Panc1 (cell line): ENCODE measurements around the gene PGBD5. TPM values are rescaled to one million over a fixed set of nuclear protein-coding genes. Genes with fewer than 3 reads are reported as not detected.

ENCODE experiments used
- ATAC-seq: fragments of 200-7000 bp; cut with Tn5 transposase; 2 replicates; pipeline ENCODE4 v1.9.1; 2020; ENCODE audit warnings: mild to moderate bottlenecking, moderate library complexity
- BruUV-seq: library from RNA; stranded (reverse); fragments of 400-500 nt; replicated peaks from 2 replicates; lab custom pipeline; 2021; lab: Mats Ljungman, UMichigan
- CTCF ChIA-PET: fragments of 300-600 bp; sonication (Branson Sonifier 250); formaldehyde crosslinking; loops from one replicate; lab custom pipeline; 2022; ENCODE audit warnings: antibody characterized with exemption; lab: Charles Lee
- POLR2A ChIA-PET: fragments of 300-600 bp; sonication (Branson Sonifier 250); formaldehyde crosslinking; loops from one replicate; lab custom pipeline; 2022; ENCODE audit warnings: antibody characterized with exemption; lab: Charles Lee
- DNase-seq: peaks from one replicate; pipeline ENCODE4 v3.0.0-alpha.2; 2010; ENCODE audit warnings: low read depth, low spot score
- H3K27ac ChIP-seq: 2 replicates; pipeline ENCODE4 v1.5.1; 2011; ENCODE audit warnings: mild to moderate bottlenecking, low read length, inconsistent platforms
- H3K27me3 ChIP-seq: fragments of 200-500 bp; sonication (Bioruptor generic); 2 replicates; pipeline ENCODE4 v1.6.0; 2014; ENCODE audit warnings: low read length, inconsistent platforms; ENCODE audit not compliant: control insufficient read depth, insufficient read depth
- H3K36me3 ChIP-seq: fragments of 200-500 bp; sonication (Bioruptor generic); 2 replicates; pipeline ENCODE4 v1.5.1; 2014; ENCODE audit warnings: inconsistent platforms, mild to moderate bottlenecking, low read length, moderate library complexity; ENCODE audit not compliant: control insufficient read depth, insufficient read depth
- H3K4me1 ChIP-seq: 2 replicates; pipeline ENCODE4 v1.5.1; 2011; ENCODE audit warnings: inconsistent platforms, mild to moderate bottlenecking, low read length, moderate library complexity; ENCODE audit not compliant: control insufficient read depth, insufficient read depth
- H3K4me3 ChIP-seq, 2 experiments: 2 replicates each; pipeline ENCODE4 v1.5.1; 2011 to 2012; ENCODE audit warnings: low read depth in 2 of 2, low read length in 2 of 2, mild to moderate bottlenecking in 2 of 2, inconsistent platforms in 1 of 2, moderate library complexity in 1 of 2
- H3K9me3 ChIP-seq: fragments of 200-500 bp; sonication (Bioruptor generic); 2 replicates; pipeline ENCODE4 v1.5.1; 2014; ENCODE audit warnings: low read depth, mild to moderate bottlenecking, inconsistent platforms, low read length, moderate library complexity; ENCODE audit not compliant: control insufficient read depth, insufficient read depth
- POLR2AphosphoS5 ChIP-seq: IDR thresholded peaks from 2 replicates; pipeline ENCODE4 v1.6.1; 2012; ENCODE audit warnings: mild to moderate bottlenecking, low read depth, low read length, moderate library complexity
- SIN3A ChIP-seq: IDR thresholded peaks from 2 replicates; pipeline ENCODE4 v1.6.1; 2012; ENCODE audit warnings: low read depth, mild to moderate bottlenecking, low read length, moderate library complexity, borderline replicate concordance; ENCODE audit not compliant: insufficient read depth
- TCF7L2 ChIP-seq: IDR thresholded peaks from 2 replicates; pipeline ENCODE4 v1.6.1; 2011; ENCODE audit warnings: mild to moderate bottlenecking, low read depth, low read length, inconsistent platforms
- in situ Hi-C: cut with HindIII; loops from 2 replicates; pipeline ENCODE4 v1.10.0; 2016; ENCODE audit warnings: low sequenced_read_pairs, low pct_unique_long_range_greater_than_20kb
- intact Hi-C: fragments of 100-400 bp; cut with micrococcal nuclease; formaldehyde crosslinking; loops from one replicate; pipeline ENCODE4 v1.10.0; 2022; ENCODE audit not compliant: unreplicated experiment
- total RNA-seq: library from RNA; stranded (reverse); gene quantifications from one replicate; pipeline ENCODE4 v1.2.1, GENCODE V29; 2021; ENCODE audit not compliant: unreplicated experiment
- TF ChIP-seq, protein P1 (sequence below): fragments of 450-650 bp; IDR thresholded peaks from 2 replicates; pipeline ENCODE4 v1.5.1; 2017; ENCODE audit warnings: mild to moderate bottlenecking
- TF ChIP-seq, protein P2 (sequence below), 2 experiments: IDR thresholded peaks; 2 replicates each; pipeline ENCODE4 v1.6.1; 2011 to 2012; ENCODE audit warnings: low read depth in 2 of 2, control low read depth in 1 of 2, low read length in 1 of 2, mild to moderate bottlenecking in 1 of 2, moderate library complexity in 1 of 2; ENCODE audit not compliant: insufficient read depth in 1 of 2

The PGBD5 gene
- total RNA-seq, 1 experiment from 2014 or later = 0.05 TPM

DNA sequence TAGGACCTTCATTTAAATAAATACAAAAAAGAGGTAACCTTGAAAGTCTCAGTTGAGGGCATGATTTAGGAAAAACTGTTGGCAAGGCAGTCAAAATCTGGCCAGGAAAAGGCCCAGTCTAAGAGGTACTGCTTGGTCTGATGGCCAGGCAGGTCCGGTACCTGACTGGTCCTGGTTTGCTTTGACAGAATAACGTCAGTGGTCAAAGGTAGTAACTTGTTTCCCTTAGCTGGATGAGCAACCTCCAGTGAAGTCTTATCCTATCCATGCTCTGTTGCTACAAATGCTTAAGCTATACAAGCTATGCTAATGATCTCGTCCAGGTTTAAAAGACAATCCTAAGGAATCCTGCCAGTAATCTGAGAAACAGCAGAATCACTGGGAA lies 85.0 kb downstream of the PGBD5 start:
- ATAC-seq (no peak), DNase-seq (no peak)
- Histone ChIP-seq H3K27ac (no peak overlapping the region), H3K27me3 (peaks cover 7% of the 10 kb centered on the region), H3K9me3 (no peaks in the 10 kb centered on the region), H3K4me1 (no peaks in the 10 kb centered on the region), H3K36me3 (no peaks in the 10 kb centered on the region), H3K4me3 (no peak overlapping the region)
- TF ChIP-seq TCF7L2 = no peak
- TF ChIP-seq, protein P1, sequence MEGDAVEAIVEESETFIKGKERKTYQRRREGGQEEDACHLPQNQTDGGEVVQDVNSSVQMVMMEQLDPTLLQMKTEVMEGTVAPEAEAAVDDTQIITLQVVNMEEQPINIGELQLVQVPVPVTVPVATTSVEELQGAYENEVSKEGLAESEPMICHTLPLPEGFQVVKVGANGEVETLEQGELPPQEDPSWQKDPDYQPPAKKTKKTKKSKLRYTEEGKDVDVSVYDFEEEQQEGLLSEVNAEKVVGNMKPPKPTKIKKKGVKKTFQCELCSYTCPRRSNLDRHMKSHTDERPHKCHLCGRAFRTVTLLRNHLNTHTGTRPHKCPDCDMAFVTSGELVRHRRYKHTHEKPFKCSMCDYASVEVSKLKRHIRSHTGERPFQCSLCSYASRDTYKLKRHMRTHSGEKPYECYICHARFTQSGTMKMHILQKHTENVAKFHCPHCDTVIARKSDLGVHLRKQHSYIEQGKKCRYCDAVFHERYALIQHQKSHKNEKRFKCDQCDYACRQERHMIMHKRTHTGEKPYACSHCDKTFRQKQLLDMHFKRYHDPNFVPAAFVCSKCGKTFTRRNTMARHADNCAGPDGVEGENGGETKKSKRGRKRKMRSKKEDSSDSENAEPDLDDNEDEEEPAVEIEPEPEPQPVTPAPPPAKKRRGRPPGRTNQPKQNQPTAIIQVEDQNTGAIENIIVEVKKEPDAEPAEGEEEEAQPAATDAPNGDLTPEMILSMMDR = no peak
- TF ChIP-seq, protein P2, sequence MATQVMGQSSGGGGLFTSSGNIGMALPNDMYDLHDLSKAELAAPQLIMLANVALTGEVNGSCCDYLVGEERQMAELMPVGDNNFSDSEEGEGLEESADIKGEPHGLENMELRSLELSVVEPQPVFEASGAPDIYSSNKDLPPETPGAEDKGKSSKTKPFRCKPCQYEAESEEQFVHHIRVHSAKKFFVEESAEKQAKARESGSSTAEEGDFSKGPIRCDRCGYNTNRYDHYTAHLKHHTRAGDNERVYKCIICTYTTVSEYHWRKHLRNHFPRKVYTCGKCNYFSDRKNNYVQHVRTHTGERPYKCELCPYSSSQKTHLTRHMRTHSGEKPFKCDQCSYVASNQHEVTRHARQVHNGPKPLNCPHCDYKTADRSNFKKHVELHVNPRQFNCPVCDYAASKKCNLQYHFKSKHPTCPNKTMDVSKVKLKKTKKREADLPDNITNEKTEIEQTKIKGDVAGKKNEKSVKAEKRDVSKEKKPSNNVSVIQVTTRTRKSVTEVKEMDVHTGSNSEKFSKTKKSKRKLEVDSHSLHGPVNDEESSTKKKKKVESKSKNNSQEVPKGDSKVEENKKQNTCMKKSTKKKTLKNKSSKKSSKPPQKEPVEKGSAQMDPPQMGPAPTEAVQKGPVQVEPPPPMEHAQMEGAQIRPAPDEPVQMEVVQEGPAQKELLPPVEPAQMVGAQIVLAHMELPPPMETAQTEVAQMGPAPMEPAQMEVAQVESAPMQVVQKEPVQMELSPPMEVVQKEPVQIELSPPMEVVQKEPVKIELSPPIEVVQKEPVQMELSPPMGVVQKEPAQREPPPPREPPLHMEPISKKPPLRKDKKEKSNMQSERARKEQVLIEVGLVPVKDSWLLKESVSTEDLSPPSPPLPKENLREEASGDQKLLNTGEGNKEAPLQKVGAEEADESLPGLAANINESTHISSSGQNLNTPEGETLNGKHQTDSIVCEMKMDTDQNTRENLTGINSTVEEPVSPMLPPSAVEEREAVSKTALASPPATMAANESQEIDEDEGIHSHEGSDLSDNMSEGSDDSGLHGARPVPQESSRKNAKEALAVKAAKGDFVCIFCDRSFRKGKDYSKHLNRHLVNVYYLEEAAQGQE (IDR thresholded peaks at IDR 0.05; ENCODE audit: insufficient read depth in 1 of 2, low read depth in 2 of 2, low read length in 1 of 2) = no peak
- no peak for TF ChIP-seq POLR2AphosphoS5
- no peak for TF ChIP-seq SIN3A
- BruUV-seq = no TSS peak
- intact Hi-C loops = no loop called here
- CTCF ChIA-PET = no interaction called here
- in situ Hi-C loops = no loop called here
- POLR2A ChIA-PET = no interaction called here

DNA sequence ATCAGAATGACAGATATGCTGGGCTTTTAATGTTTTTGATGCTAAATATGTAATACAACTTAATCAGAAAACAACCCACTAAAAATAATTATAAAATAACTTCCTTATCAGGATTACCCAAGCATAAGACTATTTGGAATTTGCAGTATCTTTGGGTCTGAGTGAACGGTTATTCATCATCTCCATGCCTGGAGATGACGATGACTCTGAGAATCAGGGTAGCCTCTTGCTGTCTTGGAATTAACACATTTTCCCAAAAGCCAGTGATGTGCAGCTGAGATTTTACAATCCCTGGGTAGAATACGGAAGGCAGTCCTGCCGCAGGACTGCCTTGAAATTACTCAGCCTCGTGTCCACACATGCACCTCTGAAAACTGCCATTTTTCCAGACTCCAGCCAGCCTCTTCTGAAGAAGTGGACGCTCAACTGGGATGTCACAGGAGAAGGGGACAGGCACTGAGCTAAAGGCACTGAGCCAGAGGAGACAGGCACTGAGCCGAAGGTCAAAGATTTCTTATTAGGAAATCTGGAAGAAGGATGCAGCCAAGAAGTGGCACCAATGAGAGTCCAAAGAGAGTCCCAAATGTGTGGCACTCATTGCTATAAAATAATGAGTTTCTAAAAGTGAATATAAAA lies 85.5 kb downstream of the PGBD5 start:
- in situ Hi-C loops (no loop called here), intact Hi-C loops (no loop called here)
- Histone ChIP-seq H3K4me3 (no peak overlapping the region), H3K9me3 (no peaks in the 10 kb centered on the region), H3K4me1 (no peaks in the 10 kb centered on the region), H3K27me3 (peaks cover 7% of the 10 kb centered on the region), H3K27ac (no peak overlapping the region), H3K36me3 (no peaks in the 10 kb centered on the region)
- DNase-seq (no peak), ATAC-seq (no peak)
- no TSS peak for BruUV-seq
- TF ChIP-seq, protein P2 (IDR thresholded peaks at IDR 0.05; ENCODE audit: insufficient read depth in 1 of 2, low read depth in 2 of 2, low read length in 1 of 2) = no peak
- TF ChIP-seq TCF7L2 = no peak
- no peak for TF ChIP-seq SIN3A
- TF ChIP-seq, protein P1 = no peak
- no peak for TF ChIP-seq POLR2AphosphoS5
- ChIA-PET CTCF (no interaction called here), POLR2A (no interaction called here)
